IPS-11a (cell line): ENCODE measurements around the gene CLTC.

Experiments
- H3K4me3 ChIP-seq: one replicate; pipeline ENCODE4 v1.5.1; 2013; ENCODE audit warnings: low read depth, low read length, control low read depth

CLTC gene

DNA sequence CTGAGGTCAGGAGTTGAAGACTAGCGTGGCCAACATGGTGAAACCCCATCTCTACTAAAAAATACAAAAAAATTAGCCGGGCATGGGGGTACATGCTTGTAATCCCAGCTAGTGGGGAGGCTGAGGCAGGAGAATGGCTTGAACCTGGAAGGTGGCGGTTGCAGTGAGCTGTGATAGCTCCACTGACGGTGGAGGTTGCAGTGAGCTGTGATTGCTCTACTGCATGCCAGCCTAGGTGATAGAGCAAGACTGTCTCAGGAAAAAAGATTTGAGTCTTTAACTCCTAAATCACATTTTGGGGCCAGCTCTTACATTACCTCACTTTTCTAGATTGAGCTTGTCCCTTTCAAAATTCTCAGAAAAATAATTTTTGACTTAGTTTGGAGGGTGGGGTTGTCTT, 102.9 kb downstream of the CLTC start:
- no peak overlapping the region for H3K4me3 ChIP-seq

DNA sequence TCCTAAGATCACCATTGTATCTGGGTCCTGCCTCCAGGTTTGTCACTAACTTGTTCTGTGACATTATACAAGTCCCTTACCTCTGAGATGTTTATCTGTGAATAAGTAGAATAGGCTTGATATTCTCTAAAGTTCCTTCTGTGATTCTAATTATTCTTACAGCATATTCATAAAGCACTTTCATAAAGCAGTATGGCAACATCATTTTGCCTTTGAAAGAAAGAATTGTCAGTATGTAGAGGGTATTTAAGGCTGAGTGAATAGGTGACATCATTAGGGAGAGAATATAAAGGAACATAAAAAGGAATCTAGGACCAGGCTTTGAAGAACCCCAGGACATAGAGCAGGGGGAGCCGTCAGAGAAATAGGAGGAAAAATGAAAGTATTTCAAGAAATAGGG, 103.3 kb downstream of the CLTC start:
- no peak overlapping the region for H3K4me3 ChIP-seq

DNA sequence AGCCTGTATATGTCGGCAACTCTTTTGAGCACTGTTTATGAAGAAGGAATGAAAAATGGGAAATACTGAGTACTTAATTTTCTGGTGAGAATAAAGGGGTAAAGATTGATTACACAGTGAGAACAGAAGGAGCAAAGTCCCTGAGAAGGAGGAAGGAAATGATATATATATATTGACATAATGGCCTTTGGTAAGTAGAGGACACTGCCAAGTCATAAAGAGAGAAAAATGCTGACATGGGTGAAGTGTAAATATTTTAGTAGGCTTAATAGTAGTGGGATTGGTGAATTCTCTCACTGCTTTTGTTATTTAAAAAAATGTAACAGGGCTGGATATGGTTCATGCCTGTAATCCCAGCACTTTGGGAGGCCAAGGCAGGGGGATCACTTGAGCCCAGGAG, 103.9 kb downstream of the CLTC start:
- H3K4me3 ChIP-seq = no peak overlapping the region

DNA sequence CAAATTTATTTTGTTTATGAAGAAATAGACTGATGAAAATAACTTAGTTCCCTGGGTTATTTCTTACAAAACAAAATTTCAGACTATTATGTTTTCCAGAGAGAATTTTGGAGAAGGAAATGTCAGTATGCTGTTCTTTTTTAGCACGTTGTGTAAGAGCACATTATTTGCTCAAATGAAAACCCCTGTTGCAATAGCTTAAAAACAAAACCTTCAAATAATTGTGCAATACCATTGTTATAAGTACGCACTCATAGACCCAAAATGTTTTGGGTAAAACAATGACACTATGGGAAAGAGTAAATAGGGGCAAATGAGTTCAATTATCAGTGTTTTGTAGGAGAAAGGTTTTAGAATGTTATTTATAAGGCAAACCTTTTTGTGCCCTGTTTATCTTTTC, 106.0 kb downstream of the CLTC start:
- H3K4me3 ChIP-seq = no peak overlapping the region

DNA sequence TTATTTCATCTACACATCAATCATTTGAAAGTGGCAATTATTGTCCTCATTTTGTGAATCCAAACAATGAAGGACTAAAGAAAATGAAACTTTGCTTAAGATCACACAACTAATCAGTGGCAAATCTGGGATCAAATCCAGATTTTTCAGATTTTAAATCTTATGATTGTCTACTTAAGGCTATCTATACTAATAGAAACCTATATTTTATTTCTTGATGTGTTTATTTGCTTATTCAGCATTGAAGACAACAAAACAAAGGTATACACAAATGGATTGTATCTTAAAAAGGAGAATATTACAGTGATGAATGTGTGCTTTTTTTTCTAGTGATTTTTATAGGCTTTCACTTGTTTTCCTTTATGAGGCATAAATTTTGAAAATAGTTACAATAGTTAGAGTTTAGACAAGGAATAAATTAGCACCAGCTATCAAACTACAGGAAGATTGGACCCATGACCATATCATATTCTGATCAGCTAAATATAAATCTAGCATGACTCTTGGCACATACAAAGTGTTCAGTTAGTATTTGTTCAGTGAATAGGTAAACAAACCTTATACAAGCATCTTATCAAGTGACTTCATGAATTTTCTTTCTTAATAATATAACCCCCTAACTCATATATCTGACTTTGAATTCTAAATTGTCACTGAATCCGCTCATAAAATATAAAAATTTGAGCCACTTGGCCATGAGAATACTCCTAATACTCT, 108.3 kb downstream of the CLTC start:
- no peak overlapping the region for H3K4me3 ChIP-seq

DNA sequence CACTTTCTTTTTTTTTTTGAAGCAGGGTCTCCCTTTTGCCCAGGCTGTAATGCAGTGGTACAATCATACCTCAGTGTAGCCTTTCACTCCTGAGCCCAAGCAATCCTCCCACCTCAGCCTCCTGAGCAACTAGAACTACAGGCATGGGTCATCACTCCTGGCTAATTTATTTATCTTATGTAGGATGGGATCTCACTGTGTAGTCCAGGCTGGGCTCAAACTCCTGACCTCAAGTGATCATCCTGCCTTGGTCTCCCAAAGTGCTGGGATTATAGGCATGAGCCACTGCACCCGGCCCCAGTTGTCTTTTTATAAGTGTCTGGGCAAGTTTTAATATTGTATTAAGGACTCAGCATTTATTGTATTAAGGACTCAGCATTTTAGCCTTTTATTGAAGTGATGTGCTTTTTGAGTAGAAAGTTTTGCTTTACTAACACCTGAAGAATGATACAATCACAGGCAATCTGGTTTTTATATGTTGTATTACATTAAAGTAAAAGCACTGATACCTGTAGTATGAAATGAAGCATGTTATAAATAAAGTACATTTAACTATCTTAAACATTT, 110.7 kb downstream of the CLTC start:
- H3K4me3 ChIP-seq = no peak overlapping the region

DNA sequence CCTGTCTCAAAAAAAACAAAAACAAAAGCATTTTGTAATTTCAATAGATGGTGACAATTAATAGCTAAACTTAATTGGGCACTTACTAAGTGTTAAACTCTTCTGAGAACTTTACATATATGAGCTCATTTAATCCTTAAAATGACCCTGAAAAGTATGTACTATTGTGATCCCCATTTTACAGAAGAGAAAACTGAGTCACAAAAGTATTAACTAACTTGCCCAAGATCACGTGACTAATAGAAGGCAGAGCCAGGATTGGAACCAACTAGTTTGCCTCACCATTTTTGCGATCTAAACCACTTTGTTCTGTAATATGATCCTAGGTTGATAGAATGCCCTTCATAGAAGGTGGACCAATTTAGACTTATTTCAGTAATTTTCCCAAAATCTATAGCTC, 114.0 kb downstream of the CLTC start:
- no peak overlapping the region for H3K4me3 ChIP-seq

DNA sequence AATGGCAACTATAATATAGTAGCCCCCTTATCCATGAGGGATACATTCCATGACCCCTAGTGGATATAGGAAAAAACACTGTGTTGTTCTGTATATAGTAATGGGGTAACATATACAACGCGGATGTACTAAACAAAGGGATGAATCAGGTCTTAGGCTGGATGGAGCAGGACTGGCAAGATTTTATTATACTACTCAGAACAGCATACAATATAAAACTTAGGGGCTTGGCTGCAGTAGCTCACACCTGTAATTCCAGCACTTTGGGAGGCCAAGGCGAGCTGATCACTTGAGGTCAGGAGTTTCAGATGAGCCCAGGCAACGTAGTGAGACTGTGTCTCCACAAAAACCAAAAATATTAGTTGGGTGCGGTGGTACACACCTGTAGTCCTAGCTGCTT, 114.5 kb downstream of the CLTC start:
- no peak overlapping the region for H3K4me3 ChIP-seq

DNA sequence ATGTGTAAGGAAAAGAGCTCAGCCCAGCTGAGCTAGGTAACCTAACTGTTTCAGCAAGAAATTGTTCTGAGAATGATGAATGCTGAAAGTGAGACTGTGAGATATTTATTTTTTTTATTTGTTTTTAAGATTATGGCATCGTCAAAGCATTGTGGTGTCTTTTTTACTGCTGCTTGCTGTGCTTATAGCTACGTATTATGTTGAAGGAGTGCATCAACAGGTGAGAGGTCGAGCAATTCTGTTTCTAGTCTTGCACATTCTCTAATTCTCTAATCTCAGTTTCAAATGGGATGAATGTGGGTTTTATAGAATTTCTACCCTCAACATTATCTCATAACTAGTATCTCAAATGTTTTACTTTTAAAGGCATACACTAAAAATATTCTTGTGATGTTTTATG, 117.6 kb downstream of the CLTC start:
- H3K4me3 ChIP-seq = no peak overlapping the region

DNA sequence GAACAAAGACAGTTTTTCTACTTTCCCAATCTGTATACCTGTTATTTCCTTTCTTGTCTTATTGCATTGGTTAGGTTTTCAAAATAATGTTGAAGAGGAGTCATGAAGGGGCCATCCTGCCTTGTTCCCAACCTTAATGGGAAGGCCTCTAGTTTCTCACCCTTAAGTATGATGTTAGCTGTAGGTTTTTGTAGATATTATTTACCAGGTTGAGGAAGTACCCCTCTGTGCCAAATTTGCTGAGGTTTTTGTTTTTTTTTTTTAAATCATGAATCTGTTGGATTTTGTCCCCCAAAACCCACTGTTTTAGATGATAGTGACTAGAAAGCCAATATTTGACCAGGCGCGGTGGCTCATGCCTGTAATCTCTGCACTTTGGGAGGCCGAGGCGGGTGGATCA, 124.1 kb downstream of the CLTC start:
- H3K4me3 ChIP-seq = no peak overlapping the region

DNA sequence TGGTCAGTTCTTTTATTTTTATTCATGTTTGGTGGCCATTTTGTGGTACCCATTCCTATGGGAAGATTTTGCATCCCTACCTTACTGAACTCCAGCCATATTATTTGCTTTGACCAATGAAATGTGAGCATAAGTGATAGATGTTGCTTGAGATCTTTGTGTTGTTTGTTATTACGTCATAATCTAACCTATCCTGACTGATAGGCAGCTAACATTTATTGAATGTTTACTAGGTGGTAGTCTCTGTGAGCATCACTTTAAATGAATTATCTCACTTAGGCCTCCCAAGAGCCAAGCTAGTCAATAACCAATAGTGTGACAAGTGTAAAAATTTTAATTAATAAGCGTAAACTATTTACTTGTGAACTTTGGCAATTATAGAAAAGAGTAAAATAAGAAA, 125.3 kb downstream of the CLTC start:
- no peak overlapping the region for H3K4me3 ChIP-seq
